ENCODE results near the gene WDR13. TPM values are rescaled to one million over a fixed set of nuclear protein-coding genes. Genes with fewer than 3 reads are reported as not detected.

WDR13 gene
- total and polyA plus RNA-seq, 2 donors: 41.9 to 153 TPM

DNA sequence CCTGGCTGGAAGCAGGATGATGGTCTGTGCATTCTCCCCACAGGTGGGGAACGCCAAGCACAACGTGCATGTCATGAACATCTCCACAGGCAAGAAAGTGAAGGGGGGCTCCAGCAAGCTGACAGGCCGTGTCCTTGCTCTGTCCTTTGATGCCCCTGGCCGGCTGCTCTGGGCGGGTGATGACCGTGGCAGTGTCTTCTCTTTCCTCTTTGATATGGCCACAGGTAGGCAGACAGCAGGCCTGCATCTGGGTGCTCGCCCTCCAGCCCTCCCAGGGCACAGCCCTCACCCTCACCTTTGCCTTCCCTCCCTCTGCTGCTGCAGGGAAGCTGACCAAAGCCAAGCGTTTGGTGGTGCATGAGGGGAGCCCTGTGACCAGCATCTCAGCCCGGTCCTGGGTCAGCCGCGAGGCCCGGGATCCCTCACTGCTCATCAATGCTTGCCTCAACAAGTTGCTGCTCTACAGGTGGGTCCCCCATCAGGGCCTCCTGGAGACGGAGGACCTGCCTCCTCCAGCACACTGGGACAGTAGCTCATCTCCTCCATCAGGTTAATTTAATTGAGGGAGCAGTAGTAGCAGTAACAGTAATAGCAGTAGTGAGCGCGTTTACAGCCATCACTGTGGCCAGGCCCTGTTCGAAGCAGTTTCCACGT is 4.6 kb downstream of the WDR13 start:
- H3K27ac ChIP-seq (ENCODE audit: low read depth in 1 of 2, low read length in 1 of 2): no peak overlapping the region
- H3K4me1 ChIP-seq (ENCODE audit: control insufficient read depth in 2 of 2, insufficient read depth in 2 of 2, low read length in 2 of 2): peaks cover 0 to 8% of the 10 kb centered on the region in 2 donors
- H3K27me3 ChIP-seq (ENCODE audit: control insufficient read depth in 2 of 2, insufficient read depth in 1 of 2, low read length in 1 of 2): no peaks in the 10 kb centered on the region
- 84% methylated on average over 17 of the region's 17 CpGs for WGBS
- H3K4me3 ChIP-seq (ENCODE audit: low read length in 2 of 2): no peak overlapping the region
- peaks cover 26 to 40% of the 10 kb centered on the region in 2 donors for H3K36me3 ChIP-seq (ENCODE audit: control insufficient read depth in 2 of 2, insufficient read depth in 2 of 2, low read length in 1 of 2)
- no peaks in the 10 kb centered on the region for H3K9me3 ChIP-seq (ENCODE audit: control insufficient read depth in 2 of 2, insufficient read depth in 1 of 2, low read length in 1 of 2)
- DNase-seq (ENCODE audit: low read depth in 6 of 9, low spot score in 9 of 9): no peak

GRCh38 chrX:48604701-48605100 is 7.4 kb downstream of the WDR13 start:
- H3K27ac ChIP-seq (ENCODE audit: low read depth in 1 of 2, low read length in 1 of 2): no peak overlapping the region
- H3K9me3 ChIP-seq (ENCODE audit: control insufficient read depth in 2 of 2, insufficient read depth in 1 of 2, low read length in 1 of 2): no peaks in the 10 kb centered on the region
- no peaks in the 10 kb centered on the region for H3K4me1 ChIP-seq (ENCODE audit: control insufficient read depth in 2 of 2, insufficient read depth in 2 of 2, low read length in 2 of 2)
- DNase-seq (ENCODE audit: low read depth in 6 of 9, low spot score in 9 of 9): no peak
- H3K27me3 ChIP-seq (ENCODE audit: control insufficient read depth in 2 of 2, insufficient read depth in 1 of 2, low read length in 1 of 2): no peaks in the 10 kb centered on the region
- over 99% methylated on average over 16 of the region's 16 CpGs for WGBS
- H3K36me3 ChIP-seq (ENCODE audit: control insufficient read depth in 2 of 2, insufficient read depth in 2 of 2, low read length in 1 of 2): peaks cover 15 to 30% of the 10 kb centered on the region in 2 donors
- no peak overlapping the region for H3K4me3 ChIP-seq (ENCODE audit: low read length in 2 of 2)

- WGBS: 93% methylated on average over 6 of the region's 6 CpGs
- H3K36me3 ChIP-seq (ENCODE audit: control insufficient read depth in 2 of 2, insufficient read depth in 2 of 2, low read length in 1 of 2): peaks cover 6 to 20% of the 10 kb centered on the region in 2 donors
These were observed 8.8 kb downstream of the WDR13 start for GRCh38 chrX:48606091-48606490.

GRCh38 chrX:48611703-48612102 is 14.4 kb downstream of the WDR13 start:
- WGBS: 93% methylated on average over 2 of the region's 2 CpGs
- Histone ChIP-seq H3K36me3 (ENCODE audit: control insufficient read depth in 2 of 2, insufficient read depth in 2 of 2, low read length in 1 of 2) (no peaks in the 10 kb centered on the region), H3K4me1 (ENCODE audit: control insufficient read depth in 2 of 2, insufficient read depth in 2 of 2, low read length in 2 of 2) (no peaks in the 10 kb centered on the region), H3K9me3 (ENCODE audit: control insufficient read depth in 2 of 2, insufficient read depth in 1 of 2, low read length in 1 of 2) (no peaks in the 10 kb centered on the region), H3K27ac (ENCODE audit: low read depth in 1 of 2, low read length in 1 of 2) (no peak overlapping the region), H3K4me3 (ENCODE audit: low read length in 2 of 2) (no peak overlapping the region), H3K27me3 (ENCODE audit: control insufficient read depth in 2 of 2, insufficient read depth in 1 of 2, low read length in 1 of 2) (no peaks in the 10 kb centered on the region)
- DNase-seq (ENCODE audit: low read depth in 6 of 9, low spot score in 9 of 9): no peak

More at GRCh38 chrX:48606091-48606490, 8.8 kb downstream of the WDR13 start:
- no peak for DNase-seq (ENCODE audit: low read depth in 6 of 9, low spot score in 9 of 9)
- no peak overlapping the region for H3K27ac ChIP-seq (ENCODE audit: low read depth in 1 of 2, low read length in 1 of 2)
- H3K9me3 ChIP-seq (ENCODE audit: control insufficient read depth in 2 of 2, insufficient read depth in 1 of 2, low read length in 1 of 2): no peaks in the 10 kb centered on the region
- no peaks in the 10 kb centered on the region for H3K4me1 ChIP-seq (ENCODE audit: control insufficient read depth in 2 of 2, insufficient read depth in 2 of 2, low read length in 2 of 2)
- H3K27me3 ChIP-seq (ENCODE audit: control insufficient read depth in 2 of 2, insufficient read depth in 1 of 2, low read length in 1 of 2): no peaks in the 10 kb centered on the region
- no peak overlapping the region for H3K4me3 ChIP-seq (ENCODE audit: low read length in 2 of 2)

DNA sequence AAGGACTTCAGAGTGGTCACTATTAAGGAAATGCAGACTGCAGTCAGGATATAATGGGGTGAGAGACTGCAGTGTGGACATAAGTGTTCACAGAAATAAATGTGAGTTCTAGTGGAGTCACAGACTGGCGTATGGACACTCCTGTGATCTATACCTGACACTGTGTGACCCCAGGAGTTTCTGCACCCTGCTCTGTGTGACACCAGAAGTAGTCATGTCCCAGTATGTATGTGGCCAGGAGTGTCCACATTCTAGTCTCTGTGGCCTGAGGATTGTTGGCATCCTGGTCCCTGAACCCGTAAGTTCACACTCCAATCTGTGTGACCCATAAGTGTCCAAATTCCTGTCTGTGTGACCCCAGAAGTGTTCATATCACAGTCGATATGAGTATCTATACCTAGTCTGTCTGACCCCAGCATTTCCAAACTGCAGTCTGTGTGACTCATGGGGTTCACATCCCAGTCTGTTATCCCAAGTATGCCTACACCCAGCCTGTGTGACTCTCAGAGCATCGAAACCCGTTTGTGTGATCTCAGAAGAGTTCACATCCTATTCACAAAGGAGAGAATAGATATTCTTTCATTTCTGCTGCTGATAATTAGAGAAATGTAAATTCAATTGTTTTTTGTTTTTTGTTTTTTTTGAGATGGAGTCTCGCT is 16.3 kb downstream of the WDR13 start:
- Histone ChIP-seq H3K27ac (ENCODE audit: low read depth in 1 of 2, low read length in 1 of 2) (no peak overlapping the region), H3K27me3 (ENCODE audit: control insufficient read depth in 2 of 2, insufficient read depth in 1 of 2, low read length in 1 of 2) (no peaks in the 10 kb centered on the region), H3K36me3 (ENCODE audit: control insufficient read depth in 2 of 2, insufficient read depth in 2 of 2, low read length in 1 of 2) (no peaks in the 10 kb centered on the region), H3K4me3 (ENCODE audit: low read length in 2 of 2) (no peak overlapping the region), H3K4me1 (ENCODE audit: control insufficient read depth in 2 of 2, insufficient read depth in 2 of 2, low read length in 2 of 2) (no peaks in the 10 kb centered on the region), H3K9me3 (ENCODE audit: control insufficient read depth in 2 of 2, insufficient read depth in 1 of 2, low read length in 1 of 2) (no peaks in the 10 kb centered on the region)
- WGBS: 94% methylated on average over 6 of the region's 6 CpGs
- DNase-seq (ENCODE audit: low read depth in 6 of 9, low spot score in 9 of 9): no peak

DNA sequence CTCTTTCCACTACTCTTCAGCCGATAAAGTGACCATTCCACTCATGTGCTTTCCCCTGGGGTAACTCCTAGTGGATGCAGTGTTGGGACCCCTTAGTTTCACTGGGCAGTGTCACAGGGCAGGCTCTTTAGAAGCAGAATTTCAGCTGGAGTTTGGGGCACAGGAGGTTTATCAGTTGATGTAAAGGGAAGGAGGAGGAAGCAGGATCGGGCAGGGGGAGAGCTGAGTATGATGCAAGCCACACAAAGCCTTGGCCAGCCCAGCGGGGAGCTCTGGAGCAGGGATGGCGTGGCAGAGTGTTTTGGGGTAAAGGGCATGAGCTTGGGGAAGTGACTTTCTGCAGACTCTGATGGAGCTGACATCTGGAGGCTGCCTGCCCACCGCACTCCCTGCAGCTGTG is 19.3 kb downstream of the WDR13 start:
- Histone ChIP-seq H3K36me3 (ENCODE audit: control insufficient read depth in 2 of 2, insufficient read depth in 2 of 2, low read length in 1 of 2) (no peaks in the 10 kb centered on the region), H3K27ac (ENCODE audit: low read depth in 1 of 2, low read length in 1 of 2) (no peak overlapping the region), H3K4me3 (ENCODE audit: low read length in 2 of 2) (no peak overlapping the region), H3K9me3 (ENCODE audit: control insufficient read depth in 2 of 2, insufficient read depth in 1 of 2, low read length in 1 of 2) (no peaks in the 10 kb centered on the region), H3K27me3 (ENCODE audit: control insufficient read depth in 2 of 2, insufficient read depth in 1 of 2, low read length in 1 of 2) (no peaks in the 10 kb centered on the region), H3K4me1 (ENCODE audit: control insufficient read depth in 2 of 2, insufficient read depth in 2 of 2, low read length in 2 of 2) (no peaks in the 10 kb centered on the region)
- no peak for DNase-seq (ENCODE audit: low read depth in 6 of 9, low spot score in 9 of 9)
- WGBS: 62% methylated on average over 5 of the region's 5 CpGs

DNA sequence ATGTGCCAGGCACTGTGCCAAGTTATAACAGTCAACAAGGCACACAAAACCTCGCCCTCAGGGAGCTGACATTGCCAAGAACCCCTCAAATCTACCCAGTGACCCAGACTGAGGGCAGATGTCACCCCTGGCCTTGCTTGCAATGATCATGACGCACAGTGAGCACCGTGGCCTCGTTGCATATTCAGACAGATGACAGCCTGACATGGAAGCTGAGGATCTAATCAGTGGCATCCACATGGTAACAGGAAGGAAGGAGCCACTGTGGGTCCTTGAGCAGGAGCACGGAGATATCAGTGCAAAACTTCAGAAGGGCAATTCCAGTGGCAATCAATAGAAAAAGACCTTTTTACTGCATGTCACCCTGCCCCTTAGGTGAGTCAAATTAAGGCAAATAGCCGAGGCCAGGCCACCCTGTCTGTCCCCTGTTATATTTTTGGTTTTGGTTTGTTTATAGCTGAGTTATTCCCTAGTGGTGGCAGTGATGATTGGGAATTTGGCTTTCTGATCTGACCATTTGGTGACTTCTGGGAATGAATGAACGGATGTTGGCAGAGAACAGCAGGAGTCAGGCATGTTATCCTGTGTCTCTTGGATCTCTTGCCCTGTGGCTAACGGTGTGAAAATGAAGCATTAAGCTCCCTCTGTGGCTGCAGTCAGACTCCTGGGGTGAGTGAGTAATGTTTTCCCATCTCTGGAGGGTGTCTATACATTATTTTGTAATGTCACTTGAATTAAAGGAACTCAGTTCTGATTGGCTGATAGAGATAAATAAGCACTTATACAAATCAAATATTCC is 20.4 kb downstream of the WDR13 start:
- H3K4me3 ChIP-seq (ENCODE audit: low read length in 2 of 2): no peak overlapping the region

GRCh38 chrX:48626401-48627298 is 29.4 kb downstream of the WDR13 start:
- Histone ChIP-seq H3K27me3 (ENCODE audit: control insufficient read depth in 2 of 2, insufficient read depth in 1 of 2, low read length in 1 of 2) (no peaks in the 10 kb centered on the region), H3K36me3 (ENCODE audit: control insufficient read depth in 2 of 2, insufficient read depth in 2 of 2, low read length in 1 of 2) (no peaks in the 10 kb centered on the region), H3K4me3 (ENCODE audit: low read length in 2 of 2) (no peak overlapping the region), H3K9me3 (ENCODE audit: control insufficient read depth in 2 of 2, insufficient read depth in 1 of 2, low read length in 1 of 2) (no peaks in the 10 kb centered on the region), H3K27ac (ENCODE audit: low read depth in 1 of 2, low read length in 1 of 2) (no peak overlapping the region), H3K4me1 (ENCODE audit: control insufficient read depth in 2 of 2, insufficient read depth in 2 of 2, low read length in 2 of 2) (peaks cover 0 to 2% of the 10 kb centered on the region in 2 donors)
- 96% methylated on average over 5 of the region's 5 CpGs for WGBS
- no peak for DNase-seq (ENCODE audit: low read depth in 6 of 9, low spot score in 9 of 9)

More for the DNA sequence above, 20.4 kb downstream of the WDR13 start:
- Histone ChIP-seq H3K4me1 (ENCODE audit: control insufficient read depth in 2 of 2, insufficient read depth in 2 of 2, low read length in 2 of 2) (no peaks in the 10 kb centered on the region), H3K27ac (ENCODE audit: low read depth in 1 of 2, low read length in 1 of 2) (no peak overlapping the region), H3K36me3 (ENCODE audit: control insufficient read depth in 2 of 2, insufficient read depth in 2 of 2, low read length in 1 of 2) (no peaks in the 10 kb centered on the region), H3K9me3 (ENCODE audit: control insufficient read depth in 2 of 2, insufficient read depth in 1 of 2, low read length in 1 of 2) (no peaks in the 10 kb centered on the region), H3K27me3 (ENCODE audit: control insufficient read depth in 2 of 2, insufficient read depth in 1 of 2, low read length in 1 of 2) (no peaks in the 10 kb centered on the region)
- 53% methylated on average over 8 of the region's 8 CpGs for WGBS
- no peak for DNase-seq (ENCODE audit: low read depth in 6 of 9, low spot score in 9 of 9)
